CD14-positive monocyte (primary cell): Measurements from ENCODE around the gene DLK1. TPM values are rescaled to one million over a fixed set of nuclear protein-coding genes. Genes with fewer than 3 reads are reported as not detected.

Source experiments
- DNase-seq, 3 donors: peaks; one replicate each; pipeline ENCODE4 v3.0.0-alpha.2; 2011 to 2022
- H2AFZ ChIP-seq: 2 replicates; pipeline ENCODE4 v1.6.0; 2012; ENCODE audit warnings: mild to moderate bottlenecking, low read depth, low read length, inconsistent platforms; ENCODE audit not compliant: insufficient read depth, poor library complexity, severe bottlenecking
- H3K27ac ChIP-seq, 2 donors: 1 replicate in 1 of 2; 2 replicates in 1 of 2; pipeline ENCODE4 v1.5.1; 2012 to 2013; ENCODE audit warnings: low read length in 2 of 2, control low read depth in 1 of 2, inconsistent platforms in 1 of 2, low read depth in 1 of 2, mild to moderate bottlenecking in 1 of 2
- H3K27me3 ChIP-seq, 2 donors: one replicate each; pipeline versions ENCODE4 v1.6.0 to v1.6.1; 2011 to 2013; ENCODE audit warnings: low read length in 2 of 2; ENCODE audit not compliant: control insufficient read depth in 2 of 2, insufficient read depth in 2 of 2
- H3K36me3 ChIP-seq, 2 donors: replicated peaks in 1 of 2; 1 replicate in 1 of 2; 2 replicates in 1 of 2; pipeline versions ENCODE4 v1.5.1 to v1.6.1; 2012 to 2013; ENCODE audit warnings: low read length in 2 of 2, control low read depth in 1 of 2, inconsistent platforms in 1 of 2, mild to moderate bottlenecking in 1 of 2; ENCODE audit not compliant: insufficient read depth in 2 of 2, control insufficient read depth in 1 of 2
- H3K4me1 ChIP-seq, 2 donors: 1 replicate in 1 of 2; 2 replicates in 1 of 2; pipeline versions ENCODE4 v1.5.1 to v1.6.1; 2012 to 2013; ENCODE audit warnings: low read length in 2 of 2, control low read depth in 1 of 2, inconsistent platforms in 1 of 2, mild to moderate bottlenecking in 1 of 2, moderate library complexity in 1 of 2; ENCODE audit not compliant: insufficient read depth in 2 of 2, control insufficient read depth in 1 of 2
- H3K4me2 ChIP-seq: replicated peaks from 2 replicates; pipeline ENCODE3; 2012; ENCODE audit warnings: low read length, moderate library complexity, mild to moderate bottlenecking; ENCODE audit not compliant: poor library complexity, severe bottlenecking; ENCODE audit errors: extremely low read depth
- H3K4me3 ChIP-seq, 3 experiments: fragments of 200-600 bp in 1 of 3; sonication (generic) in 1 of 3; replicated peaks in 1 of 3; 1 replicate in 2 of 3; 2 replicates in 1 of 3; pipeline ENCODE4 v1.5.1; 2011 to 2013; ENCODE audit warnings: low read length in 3 of 3, mild to moderate bottlenecking in 3 of 3, control low read depth in 2 of 3, low read depth in 2 of 3, inconsistent platforms in 1 of 3, moderate library complexity in 1 of 3
- H3K79me2 ChIP-seq: 2 replicates; pipeline ENCODE4 v1.6.0; 2012; ENCODE audit warnings: mild to moderate bottlenecking, control low read depth, inconsistent platforms, low read length, moderate library complexity; ENCODE audit not compliant: insufficient read depth
- H3K9ac ChIP-seq: 2 replicates; pipeline ENCODE4 v1.6.0; 2017; ENCODE audit warnings: low read length, mild to moderate bottlenecking; ENCODE audit not compliant: insufficient read depth, poor library complexity, severe bottlenecking
- H3K9me3 ChIP-seq, 2 donors: replicated peaks in 1 of 2; 1 replicate in 1 of 2; 2 replicates in 1 of 2; pipeline versions ENCODE4 v1.5.1 to v1.6.1; 2012 to 2013; ENCODE audit warnings: low read length in 2 of 2, control low read depth in 1 of 2; ENCODE audit not compliant: control insufficient read depth in 1 of 2, insufficient read depth in 1 of 2
- H4K20me1 ChIP-seq: 2 replicates; pipeline ENCODE4 v1.6.0; 2012; ENCODE audit warnings: mild to moderate bottlenecking, low read length, control low read depth, moderate library complexity; ENCODE audit not compliant: insufficient read depth
- H3K27ac Mint-ChIP-seq, 7 donors: one replicate each; pipeline ENCODE4 v1.8.0; 2020; ENCODE audit warnings: mild to moderate bottlenecking in 7 of 7, mixed read lengths in 7 of 7, moderate library complexity in 6 of 7, inconsistent platforms in 2 of 7
- H3K27me3 Mint-ChIP-seq, 3 donors: one replicate each; pipeline ENCODE4 v1.8.0; 2021 to 2022; ENCODE audit warnings: low read depth in 3 of 3, mild to moderate bottlenecking in 3 of 3, mixed read lengths in 3 of 3, moderate library complexity in 3 of 3, inconsistent platforms in 1 of 3
- H3K36me3 Mint-ChIP-seq, 2 donors: one replicate each; pipeline ENCODE4 v1.8.0; 2020; ENCODE audit warnings: mixed read lengths in 2 of 2, inconsistent platforms in 1 of 2, mild to moderate bottlenecking in 1 of 2
- H3K4me1 Mint-ChIP-seq: one replicate; pipeline ENCODE4 v1.8.0; 2020; ENCODE audit warnings: mild to moderate bottlenecking, mixed read lengths
- H3K4me3 Mint-ChIP-seq, 2 donors: one replicate each; pipeline ENCODE4 v1.8.0; 2020; ENCODE audit warnings: mild to moderate bottlenecking in 2 of 2, mixed read lengths in 2 of 2, moderate library complexity in 1 of 2
- H3K9me3 Mint-ChIP-seq, 7 donors: one replicate each; pipeline ENCODE4 v1.8.0; 2020 to 2022; ENCODE audit warnings: mixed read lengths in 7 of 7, mild to moderate bottlenecking in 6 of 7, moderate library complexity in 6 of 7, inconsistent platforms in 2 of 7
- WGBS: methylation state at CpG from one replicate; pipeline ENCODE4 v1.1.5; 2013; ENCODE audit warnings: missing lambda C conversion rate; ENCODE audit not compliant: insufficient coverage; 5-methylcytosine and 5-hydroxymethylcytosine counted together
- intact Hi-C, 2 donors: fragments of 100-400 bp; cut with micrococcal nuclease; formaldehyde crosslinking; loops; one replicate each; pipeline versions ENCODE4 v1.15.0 to v1.15.1; 2023
- polyA plus RNA-seq, 3 donors: library from polyadenylated mRNA; depleted of rRNA in 1 of 3; unstranded in 2 of 3; stranded (reverse) in 1 of 3; fragments of 300-500 nt in 2 of 3; fragments of >200 nt in 1 of 3; fragmentation: Illumina TruSeq in 2 of 3; gene quantifications; 1 replicate in 2 of 3; 2 replicates in 1 of 3; pipeline ENCODE4 v1.2.3, GENCODE V29; 2012 to 2021
- TF ChIP-seq, protein P1 (sequence below): fragments of 200-600 bp; IDR thresholded peaks from one replicate; pipeline ENCODE4 v1.8.0; 2022; ENCODE audit warnings: antibody characterized with exemption, mild to moderate bottlenecking

DLK1 gene
- polyA plus RNA-seq, 3 donors, result 0.04 TPM; not detected in 2

DNA sequence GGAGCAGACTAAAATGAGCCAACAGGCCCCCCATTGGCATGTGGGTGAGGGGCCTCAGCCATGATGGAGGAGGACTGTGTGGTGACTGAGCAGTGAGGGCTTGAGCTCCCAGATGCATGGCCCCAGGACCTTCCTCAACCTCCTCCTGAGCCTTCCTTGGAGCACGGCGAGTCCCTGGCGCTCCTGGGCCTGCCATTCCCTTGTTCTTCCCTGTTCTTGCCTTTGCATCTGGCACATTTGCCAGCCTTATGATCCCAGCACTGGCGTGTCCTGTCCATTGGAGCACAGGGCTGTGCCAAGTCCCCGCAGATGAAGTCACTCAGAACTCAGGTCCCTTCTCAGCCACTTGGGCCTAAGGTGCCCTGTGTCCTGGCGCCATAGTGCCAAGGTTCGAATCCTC is 58.9 kb downstream of the DLK1 start:
- H4K20me1 ChIP-seq, result no peaks in the 10 kb centered on the region

DNA sequence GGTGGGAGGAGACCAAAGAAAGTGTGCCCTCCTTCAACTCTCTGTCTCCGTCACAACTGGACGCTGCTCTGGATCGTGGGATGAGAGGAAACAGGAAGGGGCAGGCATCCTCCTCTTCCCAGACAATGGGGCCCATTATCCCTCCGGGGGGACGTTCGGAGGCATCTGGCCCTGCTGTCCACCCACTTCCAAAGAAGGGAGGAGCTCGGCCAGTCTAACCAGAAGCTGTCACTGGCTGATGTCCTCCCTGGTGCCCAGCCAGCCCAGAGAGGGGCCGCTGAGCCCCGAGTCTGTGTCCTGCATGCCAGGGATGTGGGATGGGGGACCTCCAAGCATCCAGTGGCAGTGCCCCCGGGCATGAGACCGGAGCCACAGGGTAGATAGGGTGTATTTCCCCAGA is 59.4 kb downstream of the DLK1 start:
- H3K27me3 ChIP-seq, result no peaks in the 10 kb centered on the region
- no peak overlapping the region for H3K9ac ChIP-seq
- H3K9me3 ChIP-seq, result no peaks in the 10 kb centered on the region
- intact Hi-C loops, result no loop called here
- no peak for DNase-seq
- Mint-ChIP-seq H3K4me3 (no peak overlapping the region), H3K9me3 (no peaks in the 10 kb centered on the region), H3K36me3 (no peaks in the 10 kb centered on the region), H3K4me1 (no peaks in the 10 kb centered on the region), H3K27ac (peak overlapping the region in 1 of 7 donors; percentile 12), H3K27me3 (peaks cover 1 to 2% (median 1%) of the 10 kb centered on the region in 3 donors)
- no peak overlapping the region for H3K4me2 ChIP-seq
- WGBS, result 100% methylated on average over 2 of the region's 11 CpGs
- TF ChIP-seq, protein P1, sequence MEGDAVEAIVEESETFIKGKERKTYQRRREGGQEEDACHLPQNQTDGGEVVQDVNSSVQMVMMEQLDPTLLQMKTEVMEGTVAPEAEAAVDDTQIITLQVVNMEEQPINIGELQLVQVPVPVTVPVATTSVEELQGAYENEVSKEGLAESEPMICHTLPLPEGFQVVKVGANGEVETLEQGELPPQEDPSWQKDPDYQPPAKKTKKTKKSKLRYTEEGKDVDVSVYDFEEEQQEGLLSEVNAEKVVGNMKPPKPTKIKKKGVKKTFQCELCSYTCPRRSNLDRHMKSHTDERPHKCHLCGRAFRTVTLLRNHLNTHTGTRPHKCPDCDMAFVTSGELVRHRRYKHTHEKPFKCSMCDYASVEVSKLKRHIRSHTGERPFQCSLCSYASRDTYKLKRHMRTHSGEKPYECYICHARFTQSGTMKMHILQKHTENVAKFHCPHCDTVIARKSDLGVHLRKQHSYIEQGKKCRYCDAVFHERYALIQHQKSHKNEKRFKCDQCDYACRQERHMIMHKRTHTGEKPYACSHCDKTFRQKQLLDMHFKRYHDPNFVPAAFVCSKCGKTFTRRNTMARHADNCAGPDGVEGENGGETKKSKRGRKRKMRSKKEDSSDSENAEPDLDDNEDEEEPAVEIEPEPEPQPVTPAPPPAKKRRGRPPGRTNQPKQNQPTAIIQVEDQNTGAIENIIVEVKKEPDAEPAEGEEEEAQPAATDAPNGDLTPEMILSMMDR, result no peak
- no peak overlapping the region for H3K27ac ChIP-seq
- H2AFZ ChIP-seq, result no peak overlapping the region
- no peaks in the 10 kb centered on the region for H4K20me1 ChIP-seq
- no peaks in the 10 kb centered on the region for H3K4me1 ChIP-seq
- no peaks in the 10 kb centered on the region for H3K36me3 ChIP-seq
- H3K4me3 ChIP-seq, result no peak overlapping the region
- no peaks in the 10 kb centered on the region for H3K79me2 ChIP-seq

More for the DNA sequence above, 58.9 kb downstream of the DLK1 start:
- no peak overlapping the region for H3K9ac ChIP-seq
- Mint-ChIP-seq H3K4me1 (no peaks in the 10 kb centered on the region), H3K27me3 (peaks cover 1 to 3% (median 2%) of the 10 kb centered on the region in 3 donors), H3K36me3 (no peaks in the 10 kb centered on the region), H3K4me3 (no peak overlapping the region), H3K27ac (no peak overlapping the region), H3K9me3 (no peaks in the 10 kb centered on the region)
- WGBS, result 100% methylated on average over 4 of the region's 7 CpGs
- H3K9me3 ChIP-seq, result no peaks in the 10 kb centered on the region
- H3K27me3 ChIP-seq, result no peaks in the 10 kb centered on the region
- no peaks in the 10 kb centered on the region for H3K79me2 ChIP-seq
- H3K27ac ChIP-seq, result no peak overlapping the region
- no peaks in the 10 kb centered on the region for H3K36me3 ChIP-seq
- TF ChIP-seq, protein P1, result no peak
- intact Hi-C loops, result no loop called here
- no peak for DNase-seq
- H2AFZ ChIP-seq, result no peak overlapping the region
- no peak overlapping the region for H3K4me3 ChIP-seq
- no peak overlapping the region for H3K4me2 ChIP-seq
- H3K4me1 ChIP-seq, result no peaks in the 10 kb centered on the region
